ENCODE data around the gene ZFYVE21. TPM values are rescaled to one million over a fixed set of nuclear protein-coding genes. Genes with fewer than 3 reads are reported as not detected.

ZFYVE21 gene
- total RNA-seq, 1 donor from 2014 or later: 40.2 TPM

GRCh38 chr14:103721334-103722120 lies 5.9 kb downstream of the ZFYVE21 start:
- H3K27me3 Mint-ChIP-seq (ENCODE audit: low read depth): no peaks in the 10 kb centered on the region
- no peaks in the 10 kb centered on the region for H3K9me3 Mint-ChIP-seq
- DNase-seq (ENCODE audit: low spot score in 2 of 2, unreplicated experiment in 2 of 2): no peak
- TF ChIP-seq CTCF (IDR thresholded peaks at IDR 0.05; ENCODE audit: unreplicated experiment): no peak
- H3K4me3 Mint-ChIP-seq: no peak overlapping the region
- H3K27ac Mint-ChIP-seq: no peak overlapping the region
- H3K4me1 Mint-ChIP-seq: peaks cover 27% of the 10 kb centered on the region
- no peaks in the 10 kb centered on the region for H3K36me3 Mint-ChIP-seq

DNA sequence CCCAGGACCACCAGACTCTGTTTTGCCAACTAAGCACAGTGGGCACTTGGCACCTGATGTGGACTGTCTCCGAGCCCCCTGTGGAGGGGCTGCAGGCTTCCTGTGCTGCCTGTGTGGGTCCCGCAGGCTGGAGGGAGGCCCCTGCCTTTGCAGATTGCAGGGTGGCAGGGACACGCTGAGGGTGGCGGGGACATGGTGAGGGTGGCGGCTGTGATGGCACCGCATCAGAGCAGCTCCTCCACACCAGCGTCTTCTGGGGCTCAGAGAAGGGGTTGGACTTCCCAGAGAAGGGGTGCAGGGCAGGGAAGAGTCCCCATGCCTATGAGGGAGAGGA lies 8.1 kb downstream of the ZFYVE21 start:
- DNase-seq (ENCODE audit: low spot score in 2 of 2, unreplicated experiment in 2 of 2): no peak
- peaks cover 6% of the 10 kb centered on the region for H3K36me3 Mint-ChIP-seq
- peaks cover 5% of the 10 kb centered on the region for H3K4me1 Mint-ChIP-seq
- no peak overlapping the region for H3K4me3 Mint-ChIP-seq
- H3K27ac Mint-ChIP-seq: no peak overlapping the region
- H3K9me3 Mint-ChIP-seq: no peaks in the 10 kb centered on the region
- TF ChIP-seq CTCF (IDR thresholded peaks at IDR 0.05; ENCODE audit: unreplicated experiment): no peak
- no peaks in the 10 kb centered on the region for H3K27me3 Mint-ChIP-seq (ENCODE audit: low read depth)

DNA sequence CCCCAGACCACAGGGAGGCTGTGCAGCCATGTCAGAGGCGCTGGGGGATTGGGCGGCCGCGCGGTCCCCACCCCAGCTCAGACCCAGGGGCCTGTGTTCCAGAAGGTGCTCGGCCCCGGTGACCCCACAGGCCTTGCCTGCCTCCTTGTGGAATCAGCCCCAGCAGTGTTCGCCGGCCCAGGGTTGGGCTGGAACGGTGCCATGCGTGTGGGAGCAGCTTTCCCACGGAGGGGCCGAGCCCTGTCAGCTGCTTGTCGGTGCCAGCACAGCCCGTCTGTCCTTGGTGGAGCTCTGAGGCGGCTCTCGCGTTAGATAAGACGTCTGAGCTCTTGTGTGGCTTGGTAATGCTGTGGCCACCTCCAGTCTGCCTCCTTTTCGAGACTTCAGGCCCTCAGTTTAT lies 8.5 kb downstream of the ZFYVE21 start:
- TF ChIP-seq CTCF (IDR thresholded peaks at IDR 0.05; ENCODE audit: unreplicated experiment): no peak
- DNase-seq (ENCODE audit: low spot score in 2 of 2, unreplicated experiment in 2 of 2): no peak
- Mint-ChIP-seq H3K9me3 (no peaks in the 10 kb centered on the region), H3K27me3 (ENCODE audit: low read depth) (no peaks in the 10 kb centered on the region), H3K4me1 (peaks cover 3% of the 10 kb centered on the region), H3K27ac (no peak overlapping the region), H3K4me3 (no peak overlapping the region), H3K36me3 (peaks cover 10% of the 10 kb centered on the region)

DNA sequence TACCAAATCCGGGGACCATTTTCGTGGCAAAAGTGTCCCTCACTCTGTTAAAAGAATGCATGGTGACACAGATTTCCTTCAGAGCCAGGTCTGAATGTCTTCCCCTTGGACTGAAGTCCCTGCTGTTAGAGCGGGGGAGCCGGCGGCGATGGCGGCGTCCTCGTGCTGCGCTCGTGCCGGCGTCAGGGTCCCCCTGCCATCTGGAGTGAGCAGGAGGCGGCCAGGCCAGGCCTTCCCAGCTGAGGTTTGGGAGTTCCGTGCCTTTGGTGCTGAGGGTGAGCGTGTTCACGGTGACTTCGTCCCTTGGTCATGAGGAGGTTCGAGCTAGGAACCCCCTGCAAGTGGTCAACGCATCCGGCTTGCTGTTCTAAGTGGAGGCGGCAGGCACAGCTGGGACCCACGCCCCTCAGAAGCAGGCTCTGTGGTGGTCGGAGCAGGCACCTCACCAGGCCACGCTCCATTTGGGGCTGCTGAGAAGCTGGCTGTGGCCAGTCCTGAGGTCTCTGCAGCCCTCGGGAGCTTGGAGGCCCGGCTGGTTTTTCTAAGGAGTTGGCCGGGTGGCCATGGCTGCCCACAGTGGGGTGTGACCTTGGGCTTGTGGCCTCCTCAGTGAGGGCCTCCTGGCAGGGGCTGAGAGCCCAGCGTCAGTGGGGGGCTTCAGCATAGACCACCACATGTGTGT lies 9.5 kb downstream of the ZFYVE21 start:
- Mint-ChIP-seq H3K4me3 (no peak overlapping the region), H3K27me3 (ENCODE audit: low read depth) (no peaks in the 10 kb centered on the region), H3K9me3 (no peaks in the 10 kb centered on the region), H3K27ac (no peak overlapping the region), H3K4me1 (no peaks in the 10 kb centered on the region), H3K36me3 (peaks cover 10% of the 10 kb centered on the region)
- TF ChIP-seq CTCF (IDR thresholded peaks at IDR 0.05; ENCODE audit: unreplicated experiment): no peak
- no peak for DNase-seq (ENCODE audit: low spot score in 2 of 2, unreplicated experiment in 2 of 2)

DNA sequence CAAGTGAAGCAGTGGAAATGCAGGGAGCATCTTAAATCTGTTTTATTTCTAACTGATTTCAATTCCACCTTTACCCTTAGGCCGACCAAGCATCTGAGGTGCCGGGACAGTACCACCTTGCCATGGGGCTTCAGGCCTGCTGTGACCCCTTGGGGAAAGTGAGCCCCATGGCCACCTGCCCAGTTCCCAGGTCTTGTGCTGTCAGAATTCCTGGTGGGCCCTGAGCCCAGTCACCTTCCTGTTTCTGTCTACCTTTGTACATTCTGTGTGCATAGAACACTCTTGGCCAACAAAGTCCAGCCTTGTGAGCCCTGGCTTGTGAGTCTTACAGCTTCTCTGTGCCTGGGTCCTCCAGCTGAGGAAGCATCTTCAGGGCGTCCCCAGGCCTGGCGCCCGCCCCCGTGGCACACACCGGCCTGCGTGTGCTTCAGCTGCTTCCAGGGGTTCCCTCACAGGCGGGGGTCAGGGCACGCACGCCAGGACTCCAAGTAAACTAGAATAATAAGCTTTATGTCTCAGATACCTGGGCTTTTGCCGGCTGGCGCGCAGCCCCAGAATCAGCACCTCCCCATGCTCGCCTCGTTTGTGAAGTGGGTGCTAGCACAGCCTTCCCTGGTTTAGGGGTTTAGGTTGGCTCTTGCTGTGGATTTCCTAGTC lies 10.3 kb downstream of the ZFYVE21 start:
- Mint-ChIP-seq H3K4me3 (no peak overlapping the region), H3K27me3 (ENCODE audit: low read depth) (no peaks in the 10 kb centered on the region), H3K27ac (no peak overlapping the region), H3K36me3 (peaks cover 10% of the 10 kb centered on the region), H3K9me3 (no peaks in the 10 kb centered on the region), H3K4me1 (no peaks in the 10 kb centered on the region)
- TF ChIP-seq CTCF (IDR thresholded peaks at IDR 0.05; ENCODE audit: unreplicated experiment): no peak
- DNase-seq (ENCODE audit: low spot score in 2 of 2, unreplicated experiment in 2 of 2): no peak
